Epithelial cell of prostate (primary cell): ENCODE data around the gene GRB14.
"Not testable (repeated sequence)": the region's sequence is repeated elsewhere in the genome, so short reads cannot be mapped to it uniquely, and the experiment has no call there.

Experiments
- DNase-seq: peaks from one replicate; pipeline ENCODE4 v3.0.0-alpha.2; 2011; ENCODE audit warnings: low read depth, low spot score
- H3K27ac ChIP-seq: fragments of 450-650 bp; 2 replicates; pipeline ENCODE4 v1.5.1; 2017; ENCODE audit warnings: mild to moderate bottlenecking

Gene GRB14

GRCh38 chr2:164509137-164509877, 112.0 kb downstream of the GRB14 start:
- no peak overlapping the region for H3K27ac ChIP-seq

GRCh38 chr2:164504253-164504652, 117.0 kb downstream of the GRB14 start:
- DNase-seq: no peak

More at GRCh38 chr2:164509137-164509877, 112.0 kb downstream of the GRB14 start:
- DNase-seq: no peak

GRCh38 chr2:164498836-164499235, 122.4 kb downstream of the GRB14 start:
- no peak overlapping the region for H3K27ac ChIP-seq
- no peak for DNase-seq

More at GRCh38 chr2:164504253-164504652, 117.0 kb downstream of the GRB14 start:
- H3K27ac ChIP-seq: no peak overlapping the region

- no peak for DNase-seq
- no peak overlapping the region for H3K27ac ChIP-seq
Observed at GRCh38 chr2:164496881-164497280, 124.4 kb downstream of the GRB14 start.

GRCh38 chr2:164496421-164496820, 124.9 kb downstream of the GRB14 start:
- DNase-seq: no peak
- no peak overlapping the region for H3K27ac ChIP-seq

- no peak for DNase-seq
- H3K27ac ChIP-seq: no peak overlapping the region
Observed at GRCh38 chr2:164495491-164496223, 125.6 kb downstream of the GRB14 start.

GRCh38 chr2:164485541-164485940, 135.7 kb downstream of the GRB14 start:
- no peak for DNase-seq
- no peak overlapping the region for H3K27ac ChIP-seq

- no peak overlapping the region for H3K27ac ChIP-seq
- no peak for DNase-seq
Observed at GRCh38 chr2:164479460-164479859, 141.8 kb downstream of the GRB14 start.

GRCh38 chr2:164478205-164478604, 143.1 kb downstream of the GRB14 start:
- no peak overlapping the region for H3K27ac ChIP-seq
- DNase-seq: no peak

- no peak overlapping the region for H3K27ac ChIP-seq
- DNase-seq: no peak
Observed at GRCh38 chr2:164474873-164475272, 146.4 kb downstream of the GRB14 start.

GRCh38 chr2:164473021-164473420, 148.3 kb downstream of the GRB14 start:
- no peak overlapping the region for H3K27ac ChIP-seq
- DNase-seq: no peak

GRCh38 chr2:164465047-164465446, 156.2 kb downstream of the GRB14 start:
- DNase-seq, H3K27ac ChIP-seq: not testable (repeated sequence)

GRCh38 chr2:164464376-164464775, 156.9 kb downstream of the GRB14 start:
- no peak overlapping the region for H3K27ac ChIP-seq
- no peak for DNase-seq

GRCh38 chr2:164458792-164459191, 162.5 kb downstream of the GRB14 start:
- DNase-seq: no peak

GRCh38 chr2:164457271-164457670, 164.0 kb downstream of the GRB14 start:
- DNase-seq: no peak
- no peak overlapping the region for H3K27ac ChIP-seq

More at GRCh38 chr2:164458792-164459191, 162.5 kb downstream of the GRB14 start:
- no peak overlapping the region for H3K27ac ChIP-seq

GRCh38 chr2:164456619-164457018, 164.7 kb downstream of the GRB14 start:
- no peak for DNase-seq
- H3K27ac ChIP-seq: no peak overlapping the region

GRCh38 chr2:164453656-164454305, 167.5 kb downstream of the GRB14 start:
- H3K27ac ChIP-seq: no peak overlapping the region
- DNase-seq: no peak

- H3K27ac ChIP-seq: no peak overlapping the region
- DNase-seq: no peak
Observed at GRCh38 chr2:164450278-164450677, 171.0 kb downstream of the GRB14 start.

- H3K27ac ChIP-seq: no peak overlapping the region
- DNase-seq: no peak
Observed at GRCh38 chr2:164449706-164450105, 171.6 kb downstream of the GRB14 start.

- no peak for DNase-seq
- no peak overlapping the region for H3K27ac ChIP-seq
Observed at GRCh38 chr2:164447660-164448059, 173.6 kb downstream of the GRB14 start.
